ENCODE data around the gene OR2AG2. TPM values are rescaled to one million over a fixed set of nuclear protein-coding genes. Genes with fewer than 3 reads are reported as not detected.
A peak's percentile ranks its signal among the peaks of the same experiment; 100 is the strongest.

Gene OR2AG2
- total RNA-seq, 5 donors from 2014 or later (not counting 1 experiment from before 2014, with no cell fraction given), result not detected

DNA sequence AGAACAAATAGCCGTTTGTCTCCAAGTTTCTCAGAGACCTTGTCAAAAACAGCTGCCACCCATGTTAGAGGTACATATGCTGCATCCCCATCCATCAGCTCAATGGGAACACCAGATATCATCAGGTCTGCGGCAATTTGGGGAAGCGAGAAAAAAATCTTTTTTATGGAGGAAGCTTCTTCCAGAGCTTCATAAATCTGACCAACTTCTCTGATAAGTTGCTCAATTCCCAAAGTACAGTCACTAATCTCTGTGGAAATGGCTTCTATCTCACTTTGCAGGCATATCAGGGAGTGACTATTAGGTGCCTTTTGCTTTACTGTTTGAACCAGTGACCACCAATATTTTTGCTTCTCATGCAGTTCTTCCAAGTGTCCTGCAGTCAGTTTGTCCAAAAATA, 54.4 kb downstream of the OR2AG2 start:
- H3K4me3 ChIP-seq (ENCODE audit: control insufficient read depth in 1 of 2, extremely low read depth in 1 of 2, low read length in 1 of 2), result no peak overlapping the region
- no peak overlapping the region for H3K27ac ChIP-seq (ENCODE audit: low read length)
- H3K36me3 ChIP-seq (ENCODE audit: control insufficient read depth in 2 of 2, extremely low read depth in 1 of 2, insufficient read depth in 1 of 2, low read length in 1 of 2), result peaks cover 7 to 34% of the 10 kb centered on the region in 2 donors
- H3K9me3 ChIP-seq, result peaks cover 3% of the 10 kb centered on the region
- H3K4me1 ChIP-seq (ENCODE audit: control insufficient read depth in 1 of 2, extremely low read depth in 1 of 2, insufficient read depth in 2 of 2, low read length in 2 of 2), result peaks cover 8 to 38% of the 10 kb centered on the region in 2 experiments
- CTCF ChIA-PET, result interaction anchor here (0.6 to 1.0 kb wide), 3 partner anchors 11 to 49 kb away, joined by 3 read pairs; no protein-coding TSS in a partner anchor
- Mint-ChIP-seq H3K27ac (peak overlapping the region; percentile 54 to 69), H3K9me3 (peaks cover 4 to 12% (median 8%) of the 10 kb centered on the region in 3 donors), H3K36me3 (peaks cover 69% of the 10 kb centered on the region), H3K4me3 (no peak overlapping the region), H3K4me1 (peaks cover 41 to 73% (median 71%) of the 10 kb centered on the region in 3 donors), H3K27me3 (no peaks in the 10 kb centered on the region)
- no peaks in the 10 kb centered on the region for H3K27me3 ChIP-seq (replicated peaks in 1 of 2; ENCODE audit: control insufficient read depth in 2 of 2, extremely low read depth in 1 of 2, insufficient read depth in 2 of 2, low read length in 1 of 2)
- WGBS (ENCODE audit: insufficient coverage), result 100% methylated on average over 1 of the region's 3 CpGs
- no peak for DNase-seq
- POLR2A ChIA-PET, result interaction anchor here in 1 of 2 donors (0.6 kb wide), 1 partner anchor 20 kb away, joined by 3 read pairs; no protein-coding TSS in a partner anchor
- no peak for ATAC-seq (replicated peaks in 1 of 4)

Other genes starting within 250 kb of the OR2AG2 start
- gene RRP8, start 168.4 kb downstream of the OR2AG2 start, total RNA-seq, result 10 to 100 TPM; 24.5 to 35.5 (median 32.2) TPM
- 100 to 1,000 TPM in 2 of 5 donors, 10 to 100 TPM in 3; 49.3 to 111 (median 99.4) TPM for gene ILK, start 168.2 kb downstream of the OR2AG2 start, total RNA-seq
- 100 to 1,000 TPM in 4 of 5 donors, 10 to 100 TPM in 1; 99.4 to 152 (median 144) TPM for gene TAF10, start 159.8 kb downstream of the OR2AG2 start, total RNA-seq
- 100 to 1,000 TPM in 3 of 5 donors, 10 to 100 TPM in 2; 67.4 to 168 (median 132) TPM for gene TPP1, start 152.6 kb downstream of the OR2AG2 start, total RNA-seq
- gene DCHS1, start 116.2 kb downstream of the OR2AG2 start, total RNA-seq, result 10 to 100 TPM in 3 of 5 donors, 1 to 10 TPM in 2; 4.9 to 14.8 (median 10.4) TPM
- gene MRPL17, start 88.6 kb downstream of the OR2AG2 start, total RNA-seq, result 10 to 100 TPM; 12.1 to 33.1 (median 30.2) TPM
- gene OR2AG1, start 11.0 kb upstream of the OR2AG2 start, total RNA-seq, result not detected
- gene OR6A2, start 27.7 kb upstream of the OR2AG2 start, total RNA-seq, result under 1 TPM in 1 of 5 donors, not detected in 4; 0.35 TPM
- not detected for gene OR10A5, start 73.7 kb upstream of the OR2AG2 start, total RNA-seq
- not detected for gene OR10A2, start 91.1 kb upstream of the OR2AG2 start, total RNA-seq
- gene OR10A4, start 104.6 kb upstream of the OR2AG2 start, total RNA-seq, result not detected
- not detected for gene OR2D2, start 120.5 kb upstream of the OR2AG2 start, total RNA-seq
- gene OR2D3, start 149.0 kb upstream of the OR2AG2 start, total RNA-seq, result not detected
- gene ZNF215, start 154.4 kb upstream of the OR2AG2 start, total RNA-seq, result under 1 TPM in 4 of 5 donors, not detected in 1; 0.10 to 0.70 (median 0.39) TPM
- gene ZNF214, start 248.4 kb upstream of the OR2AG2 start, total RNA-seq, result not detected
- under 1 TPM in 1 of 5 donors, not detected in 4; 0.13 TPM for gene NLRP14, start 248.5 kb upstream of the OR2AG2 start, total RNA-seq